Rectal smooth muscle tissue (tissue), 1 donor: ENCODE results near the gene PTCD1.
"Not testable (repeated sequence)": the region's sequence is repeated elsewhere in the genome, so short reads cannot be mapped to it uniquely, and the experiment has no call there.

ENCODE experiments used
- H3K27ac ChIP-seq: one replicate; pipeline ENCODE4 v1.7.0; 2013; ENCODE audit warnings: low read depth, low read length, inconsistent platforms
- H3K27me3 ChIP-seq: one replicate; pipeline ENCODE4 v1.7.0; 2013; ENCODE audit warnings: low read length; ENCODE audit not compliant: control insufficient read depth, insufficient read depth
- H3K36me3 ChIP-seq: one replicate; pipeline ENCODE4 v1.7.0; 2013; ENCODE audit warnings: low read length; ENCODE audit not compliant: control insufficient read depth, insufficient read depth
- H3K4me1 ChIP-seq: one replicate; pipeline ENCODE4 v1.7.0; 2013; ENCODE audit warnings: low read length; ENCODE audit not compliant: control insufficient read depth, insufficient read depth
- H3K4me3 ChIP-seq: one replicate; pipeline ENCODE4 v1.7.0; 2013; ENCODE audit warnings: low read length
- H3K9ac ChIP-seq: one replicate; pipeline ENCODE4 v1.7.0; 2013; ENCODE audit warnings: low read length

Gene PTCD1

GRCh38 chr7:99387239-99387635 lies 51.4 kb downstream of the PTCD1 start:
- H3K27ac ChIP-seq, H3K27me3 ChIP-seq, H3K4me3 ChIP-seq, H3K9ac ChIP-seq, H3K4me1 ChIP-seq: not testable (repeated sequence)
- peaks cover 21% of the 10 kb centered on the region for H3K36me3 ChIP-seq

GRCh38 chr7:99386584-99387238 lies 51.9 kb downstream of the PTCD1 start:
- H3K9ac ChIP-seq: no peak overlapping the region
- no peaks in the 10 kb centered on the region for H3K27me3 ChIP-seq
- peaks cover 19% of the 10 kb centered on the region for H3K36me3 ChIP-seq
- no peak overlapping the region for H3K27ac ChIP-seq
- no peak overlapping the region for H3K4me3 ChIP-seq
- H3K4me1 ChIP-seq: no peaks in the 10 kb centered on the region

GRCh38 chr7:99385564-99385963 lies 53.0 kb downstream of the PTCD1 start:
- H3K27ac ChIP-seq: no peak overlapping the region
- H3K27me3 ChIP-seq: no peaks in the 10 kb centered on the region
- H3K4me3 ChIP-seq: no peak overlapping the region
- H3K4me1 ChIP-seq: no peaks in the 10 kb centered on the region
- H3K36me3 ChIP-seq: peaks cover 15% of the 10 kb centered on the region
- no peak overlapping the region for H3K9ac ChIP-seq

- Histone ChIP-seq H3K4me3 (no peak overlapping the region), H3K9ac (no peak overlapping the region), H3K36me3 (peaks cover 12% of the 10 kb centered on the region), H3K27ac (no peak overlapping the region), H3K4me1 (peaks cover 3% of the 10 kb centered on the region), H3K27me3 (no peaks in the 10 kb centered on the region)
These were observed 54.1 kb downstream of the PTCD1 start for GRCh38 chr7:99384523-99384922.

- H3K4me1 ChIP-seq: peaks cover 7% of the 10 kb centered on the region
- H3K27ac ChIP-seq: no peak overlapping the region
- no peaks in the 10 kb centered on the region for H3K27me3 ChIP-seq
- H3K36me3 ChIP-seq: peaks cover 10% of the 10 kb centered on the region
- no peak overlapping the region for H3K4me3 ChIP-seq
- no peak overlapping the region for H3K9ac ChIP-seq
These were observed 54.7 kb downstream of the PTCD1 start for GRCh38 chr7:99383791-99384370.

- Histone ChIP-seq H3K27me3 (no peaks in the 10 kb centered on the region), H3K4me1 (peaks cover 7% of the 10 kb centered on the region), H3K4me3 (no peak overlapping the region), H3K9ac (no peak overlapping the region), H3K36me3 (peaks cover 8% of the 10 kb centered on the region), H3K27ac (no peak overlapping the region)
These were observed 55.4 kb downstream of the PTCD1 start for GRCh38 chr7:99383203-99383602.

GRCh38 chr7:99381664-99382075 lies 56.9 kb downstream of the PTCD1 start:
- Histone ChIP-seq H3K4me1 (peaks cover 7% of the 10 kb centered on the region), H3K27me3 (no peaks in the 10 kb centered on the region), H3K9ac (no peak overlapping the region), H3K27ac (no peak overlapping the region), H3K36me3 (peaks cover 4% of the 10 kb centered on the region), H3K4me3 (no peak overlapping the region)

GRCh38 chr7:99380823-99381663 lies 57.6 kb downstream of the PTCD1 start:
- H3K4me1 ChIP-seq: peaks cover 7% of the 10 kb centered on the region
- no peaks in the 10 kb centered on the region for H3K36me3 ChIP-seq
- H3K27ac ChIP-seq: peak overlapping the region; percentile 70
- H3K4me3 ChIP-seq: peak overlapping the region; percentile 40
- no peak overlapping the region for H3K9ac ChIP-seq
- H3K27me3 ChIP-seq: no peaks in the 10 kb centered on the region

- Histone ChIP-seq H3K4me3 (peak overlapping the region; percentile 40), H3K27me3 (no peaks in the 10 kb centered on the region), H3K27ac (peak overlapping the region; percentile 70), H3K4me1 (peaks cover 7% of the 10 kb centered on the region), H3K36me3 (no peaks in the 10 kb centered on the region), H3K9ac (no peak overlapping the region)
These were observed 58.4 kb downstream of the PTCD1 start for GRCh38 chr7:99380032-99380822.

GRCh38 chr7:99379693-99380031 lies 58.9 kb downstream of the PTCD1 start:
- Histone ChIP-seq H3K4me3 (peak overlapping the region; percentile 23), H3K27ac (peak overlapping the region; percentile 70)
- H3K36me3 ChIP-seq, H3K27me3 ChIP-seq, H3K9ac ChIP-seq, H3K4me1 ChIP-seq: not testable (repeated sequence)

- Histone ChIP-seq H3K4me1 (peaks cover 7% of the 10 kb centered on the region), H3K9ac (no peak overlapping the region), H3K4me3 (peak overlapping the region; percentile 23), H3K27ac (peak overlapping the region; percentile 70), H3K27me3 (no peaks in the 10 kb centered on the region), H3K36me3 (no peaks in the 10 kb centered on the region)
These were observed 59.5 kb downstream of the PTCD1 start for GRCh38 chr7:99379043-99379577.
